Kidney capillary endothelial cell (primary cell): ENCODE measurements around the gene KRTAP10-7.
"Not testable (repeated sequence)": the region's sequence is repeated elsewhere in the genome, so short reads cannot be mapped to it uniquely, and the experiment has no call there.

ENCODE experiments used
- DNase-seq: peaks from one replicate; pipeline ENCODE4 v3.0.0-alpha.2; 2018; ENCODE audit warnings: low spot score

KRTAP10-7 gene, protein sequence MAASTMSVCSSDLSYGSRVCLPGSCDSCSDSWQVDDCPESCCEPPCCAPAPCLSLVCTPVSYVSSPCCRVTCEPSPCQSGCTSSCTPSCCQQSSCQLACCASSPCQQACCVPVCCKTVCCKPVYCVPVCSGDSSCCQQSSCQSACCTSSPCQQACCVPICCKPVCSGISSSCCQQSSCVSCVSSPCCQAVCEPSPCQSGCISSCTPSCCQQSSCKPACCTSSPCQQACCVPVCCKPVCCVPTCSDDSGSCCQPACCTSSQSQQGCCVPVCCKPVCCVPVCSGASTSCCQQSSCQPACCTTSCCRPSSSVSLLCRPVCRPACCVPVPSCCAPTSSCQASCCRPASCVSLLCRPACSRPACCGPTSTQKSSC

DNA sequence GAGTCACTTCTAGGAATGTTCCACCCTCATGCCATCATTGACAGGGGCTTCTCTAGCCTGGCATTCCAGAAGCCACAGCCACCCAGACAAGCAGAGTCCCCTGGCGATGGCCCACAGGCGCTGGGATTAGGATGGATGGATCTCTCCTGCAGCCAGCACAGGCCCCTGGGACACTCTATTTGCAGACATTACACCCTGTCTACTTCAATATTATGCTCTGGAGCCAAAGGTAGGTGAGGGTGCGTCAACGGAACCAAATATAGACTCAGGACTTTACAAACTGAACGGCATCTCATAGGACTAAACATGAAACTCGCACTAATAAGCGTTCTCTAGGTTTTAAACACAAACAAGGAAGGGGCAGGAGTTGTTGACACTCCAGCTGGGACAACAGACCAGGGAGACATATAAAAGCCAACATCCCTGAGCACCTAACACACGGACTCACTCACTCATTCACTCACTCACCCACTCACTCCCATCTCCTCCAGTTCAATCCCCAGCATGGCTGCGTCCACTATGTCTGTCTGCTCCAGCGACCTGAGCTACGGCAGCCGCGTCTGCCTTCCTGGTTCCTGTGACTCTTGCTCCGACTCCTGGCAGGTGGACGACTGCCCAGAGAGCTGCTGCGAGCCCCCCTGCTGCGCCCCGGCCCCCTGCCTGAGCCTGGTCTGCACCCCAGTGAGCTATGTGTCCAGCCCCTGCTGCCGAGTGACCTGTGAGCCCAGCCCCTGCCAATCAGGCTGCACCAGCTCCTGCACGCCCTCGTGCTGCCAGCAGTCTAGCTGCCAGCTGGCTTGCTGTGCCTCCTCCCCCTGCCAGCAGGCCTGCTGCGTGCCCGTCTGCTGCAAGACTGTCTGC, at the start of gene KRTAP10-7:
Gene KRTAP10-7, plus strand, starts transcription at position 480 of the 861 bp plus-strand sequence. Its CDS starts 25 bp downstream, at position 505.
- not testable (repeated sequence) for DNase-seq

DNA sequence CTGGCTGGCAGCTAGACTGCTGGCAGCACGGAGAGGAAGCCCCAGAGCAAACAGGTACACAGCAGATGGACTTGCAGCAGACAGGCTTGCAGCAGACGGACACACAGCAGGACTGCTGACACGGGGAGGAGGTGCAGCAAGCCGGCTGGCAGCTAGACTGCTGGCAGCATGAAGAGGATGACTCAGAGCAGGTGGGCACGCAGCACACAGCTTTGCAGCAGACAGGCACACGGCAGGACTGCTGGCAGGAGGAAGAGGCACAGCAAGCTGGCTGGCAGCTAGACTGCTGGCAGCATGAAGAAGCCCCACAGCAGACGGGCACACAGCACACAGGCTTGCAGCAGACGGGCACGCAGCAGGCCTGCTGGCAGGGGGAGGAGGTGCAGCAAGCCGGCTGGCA, 49.6 kb upstream of the KRTAP10-7 start:
- DNase-seq, result no peak

DNA sequence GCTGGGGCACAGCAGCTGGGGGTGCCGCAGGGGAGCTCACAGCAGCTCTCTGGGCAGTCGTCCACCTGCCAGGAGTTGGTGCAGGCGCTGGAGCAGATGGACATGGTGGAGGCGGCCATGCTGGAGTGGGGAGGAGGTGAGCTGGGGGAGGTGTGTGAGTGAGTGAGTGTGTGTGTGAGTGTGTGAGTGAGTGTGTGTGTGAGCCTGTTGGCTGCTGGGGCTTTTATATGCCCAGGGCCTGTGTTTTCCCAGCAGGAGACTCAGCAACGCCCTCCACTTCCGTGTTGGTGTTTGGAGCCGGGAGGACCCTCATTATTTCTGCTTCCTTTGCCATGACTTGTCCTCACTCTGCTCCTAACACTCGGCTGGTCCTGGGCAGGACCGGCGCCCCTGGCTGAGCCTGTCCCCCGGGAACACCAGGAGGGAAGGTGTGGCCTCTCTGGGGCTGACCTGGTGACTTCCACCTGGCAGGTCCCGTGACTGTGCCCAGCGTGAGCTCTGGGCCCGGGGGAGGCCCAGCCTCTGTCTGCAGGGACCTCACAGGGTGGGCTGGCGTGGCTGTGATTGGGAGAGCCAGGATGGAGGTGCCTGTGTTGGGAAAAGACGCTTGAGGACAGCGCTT, 48.9 kb upstream of the KRTAP10-7 start, which contains the start of gene KRTAP10-2:
Gene KRTAP10-2, minus strand, starts transcription at position 166 of the 622 bp plus-strand sequence. Its CDS starts 47 bp downstream, at position 119.
- no peak for DNase-seq

DNA sequence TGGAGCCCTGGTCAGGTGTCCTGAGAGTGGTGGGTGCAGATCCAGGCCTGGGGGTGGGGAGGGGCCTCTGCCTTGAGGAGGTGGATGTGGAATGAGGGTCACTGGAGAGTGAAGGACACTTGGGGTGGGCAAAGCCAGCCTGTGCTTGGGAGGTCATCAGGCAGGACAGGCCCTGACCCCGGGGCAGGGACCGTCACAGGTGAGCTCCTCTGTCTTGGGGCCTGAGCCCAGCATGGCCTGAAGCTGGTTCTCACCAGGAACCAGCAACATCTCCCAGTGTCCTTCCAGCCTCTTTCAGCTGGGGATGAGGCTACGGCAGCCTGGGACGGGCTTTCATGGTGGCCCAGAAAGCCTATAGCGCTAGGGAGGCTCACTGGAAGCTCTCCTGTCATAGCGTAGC, 48.3 kb upstream of the KRTAP10-7 start:
- DNase-seq, result no peak

DNA sequence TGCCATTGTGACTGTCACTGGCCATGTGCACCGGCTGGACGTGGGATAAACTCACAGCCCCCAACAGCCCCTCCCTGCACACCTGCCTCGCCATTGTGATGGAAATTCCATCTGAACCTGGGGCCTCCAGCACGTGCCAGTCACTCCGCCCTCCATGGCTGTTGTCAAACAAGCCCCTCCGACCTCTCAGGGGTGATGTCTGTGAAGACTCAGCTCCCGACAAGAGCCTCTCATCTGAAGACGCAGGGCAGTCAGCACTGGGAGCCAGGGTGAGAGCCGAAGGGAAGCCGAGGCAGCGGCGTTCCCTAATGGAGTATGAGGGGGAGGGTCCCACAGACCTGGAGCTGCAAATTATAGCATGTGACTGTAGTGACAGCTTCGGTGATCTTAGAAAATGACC, 47.7 kb upstream of the KRTAP10-7 start:
- DNase-seq, result no peak

DNA sequence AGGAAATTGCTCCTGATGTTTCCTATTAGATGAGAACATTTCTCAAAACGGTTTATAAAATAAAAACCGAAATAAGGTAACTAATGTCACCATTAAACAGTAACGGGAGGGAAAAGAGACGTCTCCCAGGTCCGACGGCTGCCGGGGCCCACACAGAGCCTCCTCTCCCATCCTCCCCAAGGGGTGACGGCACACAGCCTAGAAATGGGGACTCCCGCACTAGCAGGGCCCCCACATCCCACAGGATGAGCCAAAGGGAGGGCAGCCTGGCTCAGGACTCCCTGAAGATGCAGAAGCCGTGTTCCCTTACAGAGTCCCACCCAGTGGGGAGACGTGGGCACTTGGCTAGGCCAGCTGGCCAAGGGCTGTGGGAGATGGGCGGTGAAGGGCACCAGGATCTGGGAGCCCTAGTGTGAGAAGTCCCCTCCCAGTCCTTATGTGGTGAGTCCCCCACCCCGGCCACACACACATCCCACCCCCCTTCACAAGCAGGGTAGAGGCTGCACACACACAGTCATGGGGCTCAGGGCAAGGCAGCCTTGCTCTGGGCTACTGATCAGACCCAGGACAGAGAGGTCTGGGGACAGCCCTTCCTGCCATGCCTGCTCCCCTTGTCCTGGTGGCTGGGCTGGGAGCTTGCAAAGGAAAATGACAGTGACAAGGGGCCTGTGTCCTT, 45.1 kb upstream of the KRTAP10-7 start:
- no peak for DNase-seq

DNA sequence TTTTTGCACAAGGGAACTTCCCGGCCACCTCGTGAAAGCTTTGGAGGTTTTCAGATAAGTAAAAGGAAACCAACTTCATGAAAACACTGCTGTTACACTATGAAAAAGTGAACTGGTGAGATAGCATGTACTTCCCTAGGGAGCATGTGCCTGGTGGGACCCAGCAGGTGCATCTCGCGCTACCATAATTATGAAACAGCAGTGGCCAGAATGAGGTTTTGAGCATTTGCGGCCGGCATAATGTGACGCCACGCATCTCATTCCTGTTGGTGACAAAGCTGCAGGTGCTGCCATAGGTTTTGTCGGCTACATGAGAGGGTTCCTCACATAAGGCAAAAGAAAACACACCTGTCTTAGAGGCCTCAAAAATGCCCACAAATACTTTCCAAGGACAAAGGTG, 43.5 kb upstream of the KRTAP10-7 start:
- DNase-seq, result no peak

DNA sequence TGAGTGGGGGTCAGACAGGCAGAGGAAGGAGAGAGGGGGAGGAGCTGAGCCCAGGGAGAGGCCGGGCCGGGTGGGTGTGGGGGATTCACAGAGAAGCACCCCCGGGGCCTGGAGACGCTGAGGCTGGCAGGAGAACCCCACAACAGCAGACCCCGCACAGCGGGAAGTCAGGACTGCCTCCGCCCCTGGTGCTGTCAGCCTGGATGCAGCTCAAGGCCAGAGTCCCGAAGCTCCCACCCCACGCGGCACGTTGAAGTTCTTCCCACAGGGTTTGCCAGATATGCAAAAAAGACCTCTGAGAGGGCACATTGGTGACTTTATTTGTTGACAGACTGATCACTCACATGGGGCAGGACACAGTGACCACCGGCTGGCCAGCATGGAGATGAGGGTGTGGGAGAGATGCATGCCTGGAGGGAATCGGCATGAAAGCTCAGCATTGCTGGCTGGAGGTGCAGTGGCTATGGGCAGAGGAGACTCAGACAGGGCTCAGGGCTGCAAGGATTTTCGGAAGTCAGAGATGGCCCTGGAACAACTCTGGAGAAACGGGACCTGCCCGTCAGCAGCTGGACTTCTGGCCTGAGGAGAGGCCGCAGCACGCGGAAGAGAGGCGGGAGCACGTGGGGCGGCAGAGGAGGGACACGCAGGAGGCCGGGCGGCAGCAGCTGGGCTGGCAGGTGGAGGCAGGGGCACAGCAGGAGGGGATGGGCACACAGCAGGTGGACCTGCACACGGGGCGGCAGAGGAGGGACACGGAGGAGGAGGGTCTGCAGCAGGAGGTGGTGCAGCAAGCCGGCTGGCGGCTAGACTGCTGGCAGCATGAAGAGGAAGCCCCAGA, 42.7 kb upstream of the KRTAP10-7 start:
- DNase-seq, result no peak

DNA sequence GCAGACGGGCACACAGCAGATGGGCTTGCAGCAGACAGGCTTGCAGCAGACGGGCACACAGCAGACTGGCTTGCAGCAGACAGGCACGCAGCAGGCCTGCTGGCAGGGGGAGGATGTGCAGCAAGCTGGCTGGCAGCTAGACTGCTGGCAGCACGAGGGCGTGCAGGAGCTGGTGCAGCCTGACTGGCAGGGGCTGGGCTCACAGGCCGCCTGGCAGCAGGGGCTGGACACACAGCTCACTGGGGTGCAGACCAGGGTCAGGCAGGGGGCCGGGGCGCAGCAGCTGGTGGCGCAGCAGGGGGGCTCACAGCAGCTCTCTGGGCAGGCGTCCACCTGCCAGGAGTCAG, 42.1 kb upstream of the KRTAP10-7 start:
- not testable (repeated sequence) for DNase-seq

DNA sequence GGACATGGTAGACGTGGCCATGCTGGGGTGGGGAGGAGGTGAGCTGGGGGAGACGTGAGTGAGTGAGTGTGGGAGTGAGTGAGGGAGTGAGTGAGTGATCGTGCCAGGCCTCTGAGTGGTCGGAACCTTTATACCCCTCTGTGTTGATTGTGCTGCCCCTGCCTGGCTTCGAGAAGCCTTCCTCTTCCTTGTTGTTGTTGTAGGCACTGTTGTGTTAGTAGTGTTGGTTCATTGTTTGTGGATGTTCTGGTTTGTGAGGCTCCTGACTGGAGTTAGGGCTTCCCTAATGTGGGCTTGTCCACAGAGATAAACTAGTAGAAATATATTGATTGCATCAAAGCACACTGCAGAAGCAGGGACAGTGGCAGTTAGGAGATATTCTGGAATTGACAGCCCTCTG, 41.7 kb upstream of the KRTAP10-7 start, which contains the start of gene KRTAP10-3:
Gene KRTAP10-3, minus strand, starts transcription at position 101 of the 400 bp plus-strand sequence. Its CDS starts 80 bp downstream, at position 21.
- no peak for DNase-seq

DNA sequence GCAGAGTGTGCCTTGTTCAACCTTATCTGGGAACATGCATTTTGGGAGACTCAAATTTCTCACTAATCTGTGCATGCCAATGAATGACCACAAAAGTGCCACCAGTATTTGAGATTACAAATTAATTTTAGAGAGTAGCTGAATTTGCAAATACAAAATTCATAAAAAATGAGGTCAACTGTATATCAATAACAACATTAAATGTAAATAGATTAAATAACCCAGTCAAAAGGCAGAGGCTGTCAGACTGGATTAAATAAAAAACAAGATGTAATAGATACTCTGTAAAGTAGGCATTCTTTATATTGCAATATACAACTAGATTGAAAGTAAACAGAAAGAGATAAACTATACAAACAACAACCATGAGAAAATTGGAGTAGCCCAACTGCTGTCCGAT, 36.3 kb upstream of the KRTAP10-7 start:
- DNase-seq, result no peak

DNA sequence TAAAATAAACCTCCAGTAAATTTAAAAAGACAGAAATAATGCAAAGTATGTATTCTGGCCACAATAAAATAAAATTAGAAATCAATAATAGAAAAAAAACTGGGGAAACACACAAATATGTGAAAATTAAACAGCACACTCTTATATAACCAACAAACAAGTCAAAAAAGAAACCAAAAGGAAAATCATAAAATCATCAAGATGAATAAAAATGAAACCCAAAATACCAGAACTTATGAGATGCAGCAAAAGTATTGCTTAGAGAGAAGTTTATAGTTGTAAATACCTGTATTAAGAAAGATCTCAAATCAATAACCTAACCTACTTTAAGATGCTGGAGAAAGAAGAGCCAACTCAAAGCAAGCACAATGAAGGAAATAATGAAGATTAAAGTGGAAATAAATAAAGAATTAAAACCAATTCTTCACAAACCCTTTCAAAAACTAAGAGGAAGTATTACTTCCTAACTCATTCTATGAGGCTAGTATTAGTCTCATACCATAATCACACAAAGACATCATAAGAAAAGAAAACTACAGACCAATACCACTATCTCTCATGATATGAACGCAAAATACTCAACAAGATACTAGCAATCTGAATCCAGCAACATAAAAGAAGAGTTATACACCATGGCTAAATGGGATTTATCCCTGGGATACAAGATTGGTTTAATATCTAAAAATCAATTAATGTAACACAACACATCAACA, 35.4 kb upstream of the KRTAP10-7 start:
- no peak for DNase-seq

DNA sequence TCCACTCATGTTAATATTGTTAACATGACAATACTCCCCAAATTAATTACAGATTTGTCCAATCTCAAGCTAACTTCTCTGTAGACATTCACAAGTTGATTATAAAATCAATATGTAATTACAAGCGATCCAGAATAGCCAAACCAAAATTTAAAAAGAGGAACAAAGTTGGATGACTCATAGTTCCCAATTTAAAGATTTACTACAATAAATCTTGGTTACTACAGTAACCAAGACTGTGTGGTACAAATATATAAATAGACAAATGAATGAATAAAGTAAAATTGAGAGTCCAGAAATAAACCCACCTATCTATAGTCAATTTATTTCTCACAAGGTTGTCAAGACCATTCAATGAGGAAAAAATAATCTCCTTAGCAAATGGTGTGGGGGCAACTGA, 34.0 kb upstream of the KRTAP10-7 start:
- DNase-seq, result no peak

DNA sequence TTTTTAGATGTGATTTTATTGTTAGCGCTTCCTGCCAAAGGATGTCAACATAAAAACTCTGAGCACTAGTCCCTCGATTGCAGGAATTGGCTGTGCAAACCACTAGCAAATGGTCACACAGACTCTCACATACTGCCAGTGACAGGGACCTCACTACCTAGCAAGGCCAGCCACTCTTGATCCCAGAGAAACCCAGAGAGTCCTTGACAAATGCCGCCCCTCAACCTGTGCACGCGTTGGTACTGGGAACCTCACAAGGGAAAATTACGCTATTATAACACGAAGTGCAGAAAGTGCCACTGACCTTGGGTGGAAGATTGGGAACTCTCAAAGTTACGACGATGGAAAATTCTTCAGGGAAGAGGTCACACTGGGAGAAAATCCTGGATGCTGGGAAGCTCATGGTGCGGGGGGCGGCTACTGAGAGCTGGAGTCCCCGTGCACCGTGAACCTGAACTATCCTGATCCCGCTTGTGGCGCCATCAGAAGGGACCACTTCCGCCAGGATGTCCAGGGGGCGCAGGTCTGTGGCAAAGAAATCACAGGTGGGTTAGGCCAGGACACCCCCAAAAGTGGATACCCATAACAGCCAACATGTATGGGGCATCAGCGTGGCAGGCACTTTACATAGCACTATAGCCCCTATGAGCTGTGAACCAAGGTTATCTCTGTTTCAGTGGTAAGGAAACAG, 32.8 kb upstream of the KRTAP10-7 start:
- no peak for DNase-seq

DNA sequence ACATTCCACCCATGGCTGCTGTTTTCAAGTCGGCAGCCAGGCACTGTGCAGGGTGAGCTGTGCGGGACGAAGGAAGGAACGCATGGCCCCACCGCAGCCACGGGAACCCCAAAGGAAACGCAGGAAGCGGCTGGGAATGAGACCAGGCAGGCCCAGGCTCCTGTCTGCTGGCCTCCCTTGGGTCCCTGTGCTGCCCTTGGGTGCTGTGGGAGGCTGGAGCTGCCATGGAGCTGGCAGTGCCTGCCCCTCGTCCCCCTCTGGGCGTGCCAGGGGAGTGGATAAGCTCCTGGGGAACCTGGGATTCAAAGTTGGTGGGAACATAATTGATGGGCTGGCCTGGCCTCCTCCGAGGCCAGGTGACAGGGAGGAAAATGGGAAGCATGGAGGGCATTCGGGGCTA, 32.1 kb upstream of the KRTAP10-7 start:
- DNase-seq, result no peak

DNA sequence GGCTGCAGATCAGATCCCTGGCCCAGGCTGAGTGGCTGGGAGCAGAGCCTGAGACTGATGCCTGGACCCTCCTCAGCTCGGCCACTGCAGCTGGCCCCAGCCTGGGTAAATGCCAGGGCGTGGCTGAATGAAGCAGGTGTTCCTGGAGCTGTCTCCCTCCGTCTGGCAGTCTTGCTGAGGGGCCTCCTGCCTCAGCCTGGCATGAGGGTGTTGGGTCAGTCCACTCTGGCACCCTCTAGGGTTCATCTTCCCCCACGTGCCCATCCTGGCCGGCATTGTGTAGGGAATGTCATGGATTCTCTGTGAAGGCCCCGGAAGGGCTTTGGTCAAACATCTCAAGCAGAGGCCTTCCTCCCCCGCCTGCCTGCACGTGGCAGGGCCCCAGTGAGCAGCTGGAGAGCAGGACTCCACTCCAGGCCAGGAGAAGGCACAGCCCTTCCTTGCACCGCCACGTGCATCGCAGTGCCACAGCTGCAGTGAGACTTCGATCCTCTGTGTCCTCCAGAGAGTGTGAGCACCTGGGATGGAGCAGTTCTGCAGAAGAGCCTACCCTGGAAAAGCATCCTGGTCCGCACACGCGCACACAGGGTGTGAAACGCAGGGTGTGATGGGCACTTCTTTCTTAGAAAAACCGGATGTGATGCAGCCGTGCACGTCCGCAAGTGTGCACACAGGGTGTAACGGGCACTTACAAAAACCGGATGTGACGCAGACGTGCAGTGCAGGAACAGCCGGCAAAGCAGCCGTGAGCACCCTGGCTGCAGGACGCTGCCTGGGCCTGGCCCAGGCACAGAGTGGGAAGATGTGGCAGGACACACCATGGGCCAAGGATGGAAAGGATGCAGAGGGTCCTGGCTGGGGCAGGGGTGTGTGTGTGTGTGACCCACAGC, 31.5 kb upstream of the KRTAP10-7 start:
- no peak for DNase-seq

DNA sequence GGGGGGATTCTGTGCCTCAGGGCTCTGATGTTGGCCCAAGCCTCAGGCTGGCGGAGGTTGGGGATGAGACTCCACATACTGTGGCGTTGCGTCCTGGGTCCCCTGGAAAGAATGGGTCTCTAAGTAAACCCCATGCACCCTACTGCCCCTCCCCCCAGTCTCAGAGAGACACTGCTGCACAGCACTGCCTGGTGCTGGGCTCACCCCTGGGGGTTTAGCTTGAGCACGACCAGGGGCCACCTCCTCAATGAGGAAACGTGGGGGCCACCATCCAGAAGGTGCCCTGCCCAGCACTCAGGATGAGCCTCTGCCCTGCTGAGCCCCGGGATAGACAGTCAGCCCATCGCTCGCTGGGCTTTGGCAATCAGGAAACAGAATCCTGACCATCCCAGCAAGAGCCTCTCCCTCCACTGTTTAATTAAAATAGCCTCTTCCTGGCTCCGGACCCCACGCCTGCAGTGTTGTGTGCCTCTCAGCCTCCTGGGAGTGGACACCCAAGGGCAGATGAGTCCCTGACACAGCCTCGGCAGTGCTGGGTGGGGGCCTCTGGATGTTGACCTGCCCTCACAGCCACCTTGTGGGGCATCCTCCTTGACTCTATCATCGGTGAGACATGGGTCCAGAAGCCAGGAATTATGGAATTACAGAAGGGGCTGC, 30.4 kb upstream of the KRTAP10-7 start:
- no peak for DNase-seq

DNA sequence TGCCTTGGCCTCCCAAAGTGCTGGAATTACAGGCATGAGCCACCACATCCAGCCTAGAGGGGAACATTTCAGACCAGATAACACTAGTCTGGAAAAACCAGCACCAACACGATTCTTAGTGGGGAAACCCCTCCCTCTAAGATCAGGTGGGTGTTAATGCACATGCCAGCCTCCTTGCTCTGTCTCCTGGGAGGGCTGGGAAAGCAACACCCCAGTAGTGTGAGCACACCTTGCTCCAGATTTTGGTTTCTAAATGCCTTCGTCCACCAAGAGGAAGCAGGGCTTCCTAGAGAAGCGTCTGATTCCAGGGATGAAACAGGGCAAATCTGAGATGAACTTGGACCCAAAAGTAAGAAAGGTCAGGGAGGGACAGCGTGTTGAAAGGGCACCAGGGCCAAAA, 29.1 kb upstream of the KRTAP10-7 start:
- DNase-seq, result no peak
